ENCODE data around the gene ANKRD33. TPM values are rescaled to one million over a fixed set of nuclear protein-coding genes. Genes with fewer than 3 reads are reported as not detected.

Gene ANKRD33
- total RNA-seq, 4 donors from 2014 or later: not detected

GRCh38 chr12:51890511-51891171 lies 2.7 kb downstream of the ANKRD33 start:
- TF ChIP-seq, protein P1, sequence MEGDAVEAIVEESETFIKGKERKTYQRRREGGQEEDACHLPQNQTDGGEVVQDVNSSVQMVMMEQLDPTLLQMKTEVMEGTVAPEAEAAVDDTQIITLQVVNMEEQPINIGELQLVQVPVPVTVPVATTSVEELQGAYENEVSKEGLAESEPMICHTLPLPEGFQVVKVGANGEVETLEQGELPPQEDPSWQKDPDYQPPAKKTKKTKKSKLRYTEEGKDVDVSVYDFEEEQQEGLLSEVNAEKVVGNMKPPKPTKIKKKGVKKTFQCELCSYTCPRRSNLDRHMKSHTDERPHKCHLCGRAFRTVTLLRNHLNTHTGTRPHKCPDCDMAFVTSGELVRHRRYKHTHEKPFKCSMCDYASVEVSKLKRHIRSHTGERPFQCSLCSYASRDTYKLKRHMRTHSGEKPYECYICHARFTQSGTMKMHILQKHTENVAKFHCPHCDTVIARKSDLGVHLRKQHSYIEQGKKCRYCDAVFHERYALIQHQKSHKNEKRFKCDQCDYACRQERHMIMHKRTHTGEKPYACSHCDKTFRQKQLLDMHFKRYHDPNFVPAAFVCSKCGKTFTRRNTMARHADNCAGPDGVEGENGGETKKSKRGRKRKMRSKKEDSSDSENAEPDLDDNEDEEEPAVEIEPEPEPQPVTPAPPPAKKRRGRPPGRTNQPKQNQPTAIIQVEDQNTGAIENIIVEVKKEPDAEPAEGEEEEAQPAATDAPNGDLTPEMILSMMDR (IDR thresholded peaks at IDR 0.05; ENCODE audit: low read depth): no peak

DNA sequence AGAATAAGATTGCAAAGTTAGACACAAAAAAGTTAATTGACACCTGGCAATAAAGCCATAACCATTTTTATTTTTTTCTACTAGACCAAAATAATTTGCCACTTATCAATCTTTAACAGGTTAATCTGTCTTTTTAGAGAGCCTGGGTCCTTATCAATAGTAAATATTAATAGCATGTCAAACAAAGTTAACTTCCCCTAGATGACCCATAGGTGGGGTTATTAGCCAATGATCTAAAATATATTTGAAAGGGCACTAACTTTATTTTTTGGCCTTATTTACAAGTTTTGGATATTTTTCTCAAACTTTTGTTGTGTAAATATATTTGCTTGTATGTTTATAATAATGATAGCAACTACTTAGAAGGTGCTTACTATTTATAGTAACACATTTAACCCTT lies 3.9 kb downstream of the ANKRD33 start:
- TF ChIP-seq, protein P1 (IDR thresholded peaks at IDR 0.05; ENCODE audit: low read depth): no peak

GRCh38 chr12:51893786-51894185 lies 5.9 kb downstream of the ANKRD33 start:
- TF ChIP-seq, protein P1 (IDR thresholded peaks at IDR 0.05; ENCODE audit: low read depth): no peak

- TF ChIP-seq, protein P1 (IDR thresholded peaks at IDR 0.05; ENCODE audit: low read depth): no peak
Measured at GRCh38 chr12:51895378-51896135, 7.7 kb downstream of the ANKRD33 start.

DNA sequence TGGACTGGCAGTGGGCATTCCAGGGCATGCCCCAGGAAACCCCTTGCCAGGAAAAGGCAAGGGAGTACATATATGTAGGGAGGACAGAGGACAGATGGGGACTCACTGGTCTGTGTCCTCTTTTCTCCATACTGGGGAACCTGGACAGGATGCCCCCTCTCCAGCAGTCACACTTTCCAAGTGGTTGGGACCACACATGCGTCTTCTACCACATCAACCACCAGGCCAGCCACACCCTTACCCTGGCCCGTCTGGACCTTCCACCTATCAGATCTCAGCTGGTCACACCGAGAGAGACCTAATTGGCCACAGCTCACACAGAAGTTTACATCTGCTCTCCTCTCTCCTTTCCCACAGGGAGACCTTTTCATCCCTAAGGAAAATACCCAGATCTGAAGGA lies 8.3 kb downstream of the ANKRD33 start:
- TF ChIP-seq, protein P1 (IDR thresholded peaks at IDR 0.05; ENCODE audit: low read depth): no peak

DNA sequence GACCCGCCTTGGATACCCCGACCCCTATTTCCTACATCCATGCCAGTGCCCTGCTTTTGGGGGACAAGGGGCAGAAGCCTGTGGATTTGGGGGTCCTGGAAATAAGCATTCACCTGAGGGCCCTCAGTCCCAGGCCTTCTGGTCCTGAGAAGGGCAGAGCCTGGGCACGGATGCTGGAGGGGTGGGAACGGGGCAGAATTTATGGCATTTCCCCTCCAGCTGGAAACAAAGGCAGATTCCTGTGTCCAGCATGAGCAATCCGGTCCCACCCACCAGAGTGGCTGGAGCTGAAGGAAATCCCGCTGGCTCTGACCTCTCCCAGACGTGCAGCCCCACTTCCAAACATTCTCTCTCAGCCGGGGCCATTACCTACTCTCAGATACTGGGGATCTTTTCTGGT lies 9.3 kb downstream of the ANKRD33 start:
- TF ChIP-seq, protein P1 (IDR thresholded peaks at IDR 0.05; ENCODE audit: low read depth): no peak

- TF ChIP-seq, protein P1 (IDR thresholded peaks at IDR 0.05; ENCODE audit: low read depth): no peak
Measured at GRCh38 chr12:51898506-51898905, 10.6 kb downstream of the ANKRD33 start.

Data from subcutaneous adipose tissue (tissue), 4 donors.